HG03064 (cell line): ENCODE measurements around the gene EPB41L5.
"Not testable (repeated sequence)": the region's sequence is repeated elsewhere in the genome, so short reads cannot be mapped to it uniquely, and the experiment has no call there.

ENCODE experiments used
- ATAC-seq: cut with Tn5 transposase; IDR thresholded peaks from one replicate; pipeline ENCODE4 v1.9.1; 2021; ENCODE audit warnings: low read depth; ENCODE audit not compliant: unreplicated experiment

The EPB41L5 gene

GRCh38 chr2:120189189-120189588 lies 176.3 kb downstream of the EPB41L5 start:
- no peak for ATAC-seq

GRCh38 chr2:120192280-120192679 lies 179.4 kb downstream of the EPB41L5 start:
- no peak for ATAC-seq

GRCh38 chr2:120195553-120195952 lies 182.7 kb downstream of the EPB41L5 start:
- ATAC-seq: no peak

GRCh38 chr2:120199817-120200459 lies 187.1 kb downstream of the EPB41L5 start:
- not testable (repeated sequence) for ATAC-seq

GRCh38 chr2:120203251-120204021 lies 190.6 kb downstream of the EPB41L5 start:
- no peak for ATAC-seq

GRCh38 chr2:120204022-120204405 lies 191.1 kb downstream of the EPB41L5 start:
- no peak for ATAC-seq

- ATAC-seq: no peak
These were observed 191.5 kb downstream of the EPB41L5 start for GRCh38 chr2:120204417-120204816.

GRCh38 chr2:120204945-120205670 lies 192.2 kb downstream of the EPB41L5 start:
- ATAC-seq: no peak

GRCh38 chr2:120206022-120206581 lies 193.2 kb downstream of the EPB41L5 start:
- no peak for ATAC-seq

GRCh38 chr2:120208381-120209353 lies 195.8 kb downstream of the EPB41L5 start:
- ATAC-seq: no peak

- ATAC-seq: no peak
These were observed 196.8 kb downstream of the EPB41L5 start for GRCh38 chr2:120209427-120210269.

GRCh38 chr2:120210270-120210693 lies 197.4 kb downstream of the EPB41L5 start:
- no peak for ATAC-seq

GRCh38 chr2:120218181-120218580 lies 205.3 kb downstream of the EPB41L5 start:
- ATAC-seq: no peak

GRCh38 chr2:120219291-120219690 lies 206.4 kb downstream of the EPB41L5 start:
- ATAC-seq: no peak

GRCh38 chr2:120219766-120220165 lies 206.9 kb downstream of the EPB41L5 start:
- ATAC-seq: no peak

- no peak for ATAC-seq
These were observed 207.9 kb downstream of the EPB41L5 start for GRCh38 chr2:120220756-120221155.

GRCh38 chr2:120221616-120222015 lies 208.7 kb downstream of the EPB41L5 start:
- ATAC-seq: no peak

GRCh38 chr2:120222186-120223033 lies 209.5 kb downstream of the EPB41L5 start:
- no peak for ATAC-seq
